CD4-positive, alpha-beta T cell treated with Interleukin-15 for 4 hours (primary cell): ENCODE measurements around the gene TMEM183A.
"Not testable (repeated sequence)": the region's sequence is repeated elsewhere in the genome, so short reads cannot be mapped to it uniquely, and the experiment has no call there.

Source experiments
- DNase-seq: peaks from one replicate; pipeline ENCODE4 v3.0.0-alpha.2; 2020; ENCODE audit warnings: low spot score

The TMEM183A gene, protein sequence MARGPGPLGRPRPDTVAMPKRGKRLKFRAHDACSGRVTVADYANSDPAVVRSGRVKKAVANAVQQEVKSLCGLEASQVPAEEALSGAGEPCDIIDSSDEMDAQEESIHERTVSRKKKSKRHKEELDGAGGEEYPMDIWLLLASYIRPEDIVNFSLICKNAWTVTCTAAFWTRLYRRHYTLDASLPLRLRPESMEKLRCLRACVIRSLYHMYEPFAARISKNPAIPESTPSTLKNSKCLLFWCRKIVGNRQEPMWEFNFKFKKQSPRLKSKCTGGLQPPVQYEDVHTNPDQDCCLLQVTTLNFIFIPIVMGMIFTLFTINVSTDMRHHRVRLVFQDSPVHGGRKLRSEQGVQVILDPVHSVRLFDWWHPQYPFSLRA

GRCh38 chr1:203006948-203007871 lies at the start of gene TMEM183A:
TMEM183A (plus strand) TSS chr1:203007374; CDS start chr1:203007466, 92 bp downstream.
- peak; percentile 96 for DNase-seq

GRCh38 chr1:202957733-202958543 lies 49.2 kb upstream of the TMEM183A start, which contains the start of gene ADIPOR1:
ADIPOR1 (minus strand) TSS chr1:202958312; CDS start chr1:202951070, 7,242 bp downstream.
- DNase-seq, result peak; percentile 92

GRCh38 chr1:202958544-202959275 lies 48.5 kb upstream of the TMEM183A start:
- no peak for DNase-seq

GRCh38 chr1:202959276-202959620 lies 47.9 kb upstream of the TMEM183A start:
- DNase-seq, result no peak

GRCh38 chr1:202961220-202961880 lies 45.8 kb upstream of the TMEM183A start:
- DNase-seq, result no peak

GRCh38 chr1:202964791-202965410 lies 42.3 kb upstream of the TMEM183A start:
- no peak for DNase-seq

DNA sequence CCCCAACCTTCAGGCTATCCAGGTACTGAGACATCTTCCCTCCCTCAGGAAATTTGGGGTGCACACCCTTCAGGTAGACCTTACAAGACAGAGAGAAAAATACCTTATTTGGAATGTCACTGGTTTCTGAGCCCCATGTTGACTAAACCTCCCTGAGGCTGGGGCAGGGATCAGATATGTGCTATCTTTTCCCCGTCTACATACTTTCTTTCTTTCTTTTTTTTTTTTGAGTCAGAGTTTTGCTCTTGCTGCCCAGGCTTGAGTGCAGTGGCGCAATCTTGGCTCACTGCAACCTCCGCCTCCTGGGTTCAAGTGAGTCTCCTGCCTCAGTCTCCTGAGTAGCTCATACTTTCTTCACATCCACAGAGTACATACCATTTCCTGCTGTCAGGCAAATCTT lies 41.8 kb upstream of the TMEM183A start:
- DNase-seq, result no peak

GRCh38 chr1:202966006-202966898 lies 40.9 kb upstream of the TMEM183A start:
- DNase-seq, result no peak

DNA sequence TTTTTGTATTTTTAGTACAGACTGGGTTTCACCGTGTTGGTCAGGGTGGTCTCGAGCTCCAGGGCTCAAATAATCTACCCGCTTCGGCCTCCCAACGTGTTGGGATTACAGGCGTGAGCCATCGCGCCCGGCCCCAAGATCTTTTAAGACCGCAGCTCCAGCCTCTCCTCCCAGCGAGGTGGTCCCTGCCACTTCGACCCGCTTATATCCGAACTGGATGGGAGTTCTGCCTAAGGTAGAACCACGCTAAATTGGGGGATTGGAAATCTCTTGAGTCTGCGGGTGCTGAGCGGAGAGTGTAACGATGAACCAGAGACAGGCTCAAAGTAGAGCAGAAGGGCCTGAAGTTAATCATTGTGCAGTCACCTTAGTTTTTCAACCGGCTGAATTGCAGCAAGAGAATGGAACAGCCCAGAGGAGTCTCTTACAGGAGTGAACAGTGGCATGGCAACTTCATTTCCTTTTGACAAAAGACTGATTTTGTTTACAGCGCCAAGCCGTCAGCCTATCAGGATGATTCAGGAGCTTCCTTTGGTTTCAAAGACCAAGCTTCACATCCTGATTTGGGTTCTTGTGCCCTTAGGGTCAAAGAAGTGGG lies 39.4 kb upstream of the TMEM183A start:
- peak; percentile 16 for DNase-seq

GRCh38 chr1:202968351-202968750 lies 38.8 kb upstream of the TMEM183A start:
- no peak for DNase-seq

DNA sequence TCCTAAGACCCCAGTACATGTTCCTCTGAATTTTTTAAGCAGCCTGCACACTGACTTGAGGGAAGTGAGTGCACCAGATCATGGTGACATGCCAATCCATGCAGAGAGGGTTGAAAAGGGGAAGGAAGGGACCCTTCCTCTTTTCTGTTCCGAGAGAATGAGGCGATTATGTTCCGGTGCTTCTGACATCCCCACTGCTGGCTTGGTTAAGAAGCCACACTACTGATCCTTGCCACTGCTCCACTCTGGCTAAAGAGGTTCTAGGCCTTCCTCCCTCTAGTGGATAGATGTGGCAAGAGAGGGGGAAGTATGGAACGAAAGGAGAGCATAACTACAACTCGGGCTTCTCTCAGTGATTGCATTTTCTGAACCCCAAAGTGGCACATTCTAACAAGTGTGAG lies 38.3 kb upstream of the TMEM183A start:
- peak; percentile 46 for DNase-seq

DNA sequence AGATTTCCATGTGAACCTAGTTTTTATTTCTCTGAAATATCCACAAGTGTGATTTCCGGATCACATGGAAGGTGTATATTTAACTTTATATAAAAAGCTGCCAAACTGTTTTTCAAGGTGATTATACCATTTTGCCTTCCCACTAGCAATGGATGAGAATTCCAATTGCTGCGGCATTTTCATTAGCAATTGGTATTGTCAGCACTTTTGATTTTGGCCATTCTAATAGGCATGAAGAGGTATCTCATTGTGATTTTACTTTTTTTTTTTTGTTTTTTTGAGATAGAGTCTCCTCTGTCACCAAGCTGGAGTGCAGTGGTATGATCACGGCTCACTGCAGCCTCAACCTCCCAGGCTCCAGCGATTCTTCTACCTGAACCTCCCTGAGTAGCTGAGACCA lies 35.1 kb upstream of the TMEM183A start:
- DNase-seq, result no peak

GRCh38 chr1:202974856-202975255 lies 32.3 kb upstream of the TMEM183A start:
- no peak for DNase-seq

DNA sequence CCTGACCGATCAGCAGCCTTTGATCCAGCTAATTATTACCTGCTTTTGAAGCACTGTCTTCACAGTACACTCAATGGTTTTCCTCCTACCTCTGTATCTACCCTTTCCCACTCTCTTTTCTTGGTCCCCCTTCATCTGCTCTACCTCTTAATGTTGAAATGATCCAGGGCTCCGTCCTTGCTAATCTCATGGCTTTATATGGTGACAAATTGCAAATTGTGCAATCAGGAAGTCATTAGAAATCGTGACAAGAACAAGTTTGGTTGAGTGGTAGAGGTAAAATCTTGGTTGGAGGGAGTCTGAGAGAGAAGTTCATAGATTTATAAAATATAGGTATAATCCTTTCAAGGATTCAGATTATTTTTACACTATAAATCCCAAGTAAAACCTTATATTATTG lies 30.5 kb upstream of the TMEM183A start:
- no peak for DNase-seq

- no peak for DNase-seq
These were observed 27.7 kb upstream of the TMEM183A start for GRCh38 chr1:202979459-202979858.

GRCh38 chr1:202981939-202982338 lies 25.2 kb upstream of the TMEM183A start:
- DNase-seq, result no peak

- DNase-seq, result no peak
These were observed 24.3 kb upstream of the TMEM183A start for GRCh38 chr1:202982715-202983430.

DNA sequence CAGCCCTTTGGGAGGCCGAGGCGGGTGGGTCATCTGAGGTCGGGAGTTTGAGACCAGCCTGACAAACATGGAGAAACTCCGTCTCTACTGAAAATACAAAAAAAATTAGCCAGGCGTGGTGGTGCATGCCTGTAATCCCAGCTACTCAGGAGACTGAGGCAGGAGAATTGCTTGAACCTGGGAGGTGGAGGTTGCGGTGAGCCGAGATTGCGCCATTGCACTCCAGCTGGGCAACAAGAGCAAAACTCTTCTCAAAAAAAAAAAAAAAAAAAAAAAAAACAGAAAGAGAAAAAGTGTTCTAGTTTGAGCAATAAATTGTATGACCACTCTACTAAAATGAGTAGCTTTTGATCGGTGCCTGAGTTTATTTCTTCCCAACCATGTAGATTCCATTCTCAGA lies 21.1 kb upstream of the TMEM183A start:
- DNase-seq, result not testable (repeated sequence)
